Measurements from ENCODE around the gene HSPB3. TPM values are rescaled to one million over a fixed set of nuclear protein-coding genes. Genes with fewer than 3 reads are reported as not detected.
"Not testable (repeated sequence)": the region's sequence is repeated elsewhere in the genome, so short reads cannot be mapped to it uniquely, and the experiment has no call there.

The HSPB3 gene
- total RNA-seq, 2 donors from 2014 or later, result not detected

DNA sequence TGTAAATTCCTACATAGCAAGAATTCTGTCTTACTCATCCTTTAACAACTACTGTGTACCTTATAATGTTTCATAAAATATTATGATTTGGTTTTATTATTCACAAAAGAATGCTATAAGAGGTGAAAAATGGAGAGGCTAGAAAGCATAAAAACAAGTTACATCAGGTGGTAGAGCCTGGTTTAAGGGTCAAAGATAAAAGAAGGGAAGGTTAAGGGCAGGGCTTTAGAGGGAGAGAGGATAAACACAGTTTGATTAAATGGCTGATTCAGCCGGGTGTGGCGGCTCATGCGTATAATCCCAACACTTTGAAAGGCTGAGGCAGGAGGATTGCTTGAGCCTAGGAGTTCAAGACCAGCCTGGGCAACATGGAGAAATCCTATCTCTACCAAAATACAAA lies 40.4 kb upstream of the HSPB3 start:
- H3K9ac ChIP-seq (ENCODE audit: extremely low read depth, low read length, poor library complexity, severe bottlenecking), result no peak overlapping the region
- Mint-ChIP-seq H3K4me1 (peaks cover 36% of the 10 kb centered on the region), H3K4me3 (no peak overlapping the region), H3K36me3 (ENCODE audit: low read depth) (no peaks in the 10 kb centered on the region), H3K9me3 (peaks cover 5% of the 10 kb centered on the region), H3K27ac (no peak overlapping the region), H3K27me3 (ENCODE audit: insufficient read depth) (peaks cover 8% of the 10 kb centered on the region)
- TF ChIP-seq, protein P1, sequence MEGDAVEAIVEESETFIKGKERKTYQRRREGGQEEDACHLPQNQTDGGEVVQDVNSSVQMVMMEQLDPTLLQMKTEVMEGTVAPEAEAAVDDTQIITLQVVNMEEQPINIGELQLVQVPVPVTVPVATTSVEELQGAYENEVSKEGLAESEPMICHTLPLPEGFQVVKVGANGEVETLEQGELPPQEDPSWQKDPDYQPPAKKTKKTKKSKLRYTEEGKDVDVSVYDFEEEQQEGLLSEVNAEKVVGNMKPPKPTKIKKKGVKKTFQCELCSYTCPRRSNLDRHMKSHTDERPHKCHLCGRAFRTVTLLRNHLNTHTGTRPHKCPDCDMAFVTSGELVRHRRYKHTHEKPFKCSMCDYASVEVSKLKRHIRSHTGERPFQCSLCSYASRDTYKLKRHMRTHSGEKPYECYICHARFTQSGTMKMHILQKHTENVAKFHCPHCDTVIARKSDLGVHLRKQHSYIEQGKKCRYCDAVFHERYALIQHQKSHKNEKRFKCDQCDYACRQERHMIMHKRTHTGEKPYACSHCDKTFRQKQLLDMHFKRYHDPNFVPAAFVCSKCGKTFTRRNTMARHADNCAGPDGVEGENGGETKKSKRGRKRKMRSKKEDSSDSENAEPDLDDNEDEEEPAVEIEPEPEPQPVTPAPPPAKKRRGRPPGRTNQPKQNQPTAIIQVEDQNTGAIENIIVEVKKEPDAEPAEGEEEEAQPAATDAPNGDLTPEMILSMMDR (conservative IDR thresholded peaks at IDR 0.05), result no peak
- no peak overlapping the region for H3K27ac ChIP-seq (ENCODE audit: low read depth, low read length)
- WGBS, 2 experiments (ENCODE audit: insufficient coverage in 1 of 2, insufficient read length in 1 of 2), result 92 to 100% methylated on average over 2 to 3 of the region's 3 CpGs
- no peaks in the 10 kb centered on the region for H3K9me3 ChIP-seq (ENCODE audit: control insufficient read depth, low read length)
- no peak overlapping the region for H3K4me3 ChIP-seq (ENCODE audit: low read length)
- H3K4me1 ChIP-seq (ENCODE audit: control insufficient read depth, insufficient read depth, low read length), result no peaks in the 10 kb centered on the region
- H3K27me3 ChIP-seq (ENCODE audit: control insufficient read depth, insufficient read depth, low read length, poor library complexity, severe bottlenecking), result no peaks in the 10 kb centered on the region
- no peak for DNase-seq
- H3K36me3 ChIP-seq (ENCODE audit: control insufficient read depth, insufficient read depth, low read length), result no peaks in the 10 kb centered on the region

DNA sequence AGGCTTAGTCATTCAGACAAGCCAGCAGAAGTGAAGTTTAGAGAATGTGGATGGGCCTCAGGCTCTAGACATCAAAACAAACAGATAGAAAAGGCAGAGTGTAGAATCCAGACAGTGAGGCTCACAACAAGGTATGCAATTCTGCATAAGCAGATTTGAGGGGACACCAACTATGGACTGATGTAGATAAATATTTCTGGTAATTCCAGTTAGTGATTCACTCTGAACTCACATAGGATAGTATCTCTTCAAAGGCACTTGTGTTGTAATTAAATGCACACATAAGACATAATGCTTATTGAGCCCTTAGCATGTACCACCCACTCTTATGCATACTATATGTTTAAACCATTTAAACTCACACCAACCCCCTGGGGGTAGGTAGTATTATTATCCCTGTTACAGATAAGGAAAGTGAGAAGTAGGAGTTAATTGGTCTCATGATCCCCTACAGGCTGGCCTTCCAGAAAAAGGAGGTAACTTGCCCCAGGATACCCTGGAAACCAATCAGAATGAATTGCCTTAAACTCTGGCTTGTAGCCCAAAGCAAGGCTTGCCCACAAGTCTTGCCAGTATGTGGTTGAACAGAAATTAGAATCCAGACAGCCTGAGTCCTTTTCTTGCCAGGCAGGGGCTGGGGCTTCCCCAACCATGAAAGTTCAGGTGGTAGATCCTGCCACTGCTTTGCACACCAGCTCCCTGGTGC lies 39.5 kb upstream of the HSPB3 start:
- H3K36me3 Mint-ChIP-seq (ENCODE audit: low read depth), result no peaks in the 10 kb centered on the region
- Histone ChIP-seq H3K27ac (ENCODE audit: low read depth, low read length) (no peak overlapping the region), H3K36me3 (ENCODE audit: control insufficient read depth, insufficient read depth, low read length) (no peaks in the 10 kb centered on the region), H3K9ac (ENCODE audit: extremely low read depth, low read length, poor library complexity, severe bottlenecking) (no peak overlapping the region), H3K9me3 (ENCODE audit: control insufficient read depth, low read length) (no peaks in the 10 kb centered on the region), H3K4me1 (ENCODE audit: control insufficient read depth, insufficient read depth, low read length) (no peaks in the 10 kb centered on the region), H3K4me3 (ENCODE audit: low read length) (no peak overlapping the region), H3K27me3 (ENCODE audit: control insufficient read depth, insufficient read depth, low read length, poor library complexity, severe bottlenecking) (no peaks in the 10 kb centered on the region)
- TF ChIP-seq, protein P1 (conservative IDR thresholded peaks at IDR 0.05), result no peak
- peaks cover 9% of the 10 kb centered on the region for H3K9me3 Mint-ChIP-seq
- H3K4me3 Mint-ChIP-seq, result no peak overlapping the region
- H3K27me3 Mint-ChIP-seq (ENCODE audit: insufficient read depth), result peaks cover 8% of the 10 kb centered on the region
- peak; percentile 73 for DNase-seq
- no peak overlapping the region for H3K27ac Mint-ChIP-seq
- H3K4me1 Mint-ChIP-seq, result peaks cover 34% of the 10 kb centered on the region

DNA sequence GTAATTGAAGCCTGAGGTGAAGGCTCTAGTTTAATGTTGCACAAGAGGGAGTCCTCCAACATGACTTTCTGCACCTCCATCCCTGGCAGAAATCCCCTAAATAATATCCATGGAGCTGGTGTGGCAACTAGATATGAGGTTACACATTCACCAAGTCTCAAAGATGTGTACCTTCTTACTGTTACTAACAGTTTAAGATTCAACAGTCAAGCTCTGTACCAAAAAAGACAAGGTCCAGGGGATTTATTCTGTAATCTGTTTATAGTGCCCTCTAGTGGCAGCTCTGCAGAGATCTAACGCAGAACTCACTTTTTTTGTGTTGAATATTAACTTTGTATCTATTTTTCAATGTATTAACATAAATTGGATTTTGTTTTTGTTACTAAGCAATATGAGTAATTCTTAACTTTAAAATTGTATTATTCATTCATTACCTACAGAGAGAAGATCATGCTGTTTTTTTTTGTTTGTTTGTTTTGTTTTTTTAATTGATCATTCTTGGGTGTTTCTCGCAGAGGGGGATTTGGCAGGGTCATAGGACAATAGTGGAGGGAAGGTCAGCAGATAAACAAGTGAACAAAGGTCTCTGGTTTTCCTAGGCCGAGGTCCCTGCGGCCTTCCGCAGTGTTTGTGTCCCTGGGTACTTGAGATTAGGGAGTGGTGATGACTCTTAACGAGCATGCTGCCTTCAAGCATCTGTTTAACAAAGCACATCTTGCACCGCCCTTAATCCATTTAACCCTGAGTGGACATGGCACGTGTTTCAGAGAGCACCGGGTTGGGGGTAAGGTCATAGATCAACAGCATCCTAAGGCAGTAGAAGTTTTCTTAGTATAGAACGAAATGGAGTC lies 35.7 kb upstream of the HSPB3 start:
- H3K9me3 ChIP-seq (ENCODE audit: control insufficient read depth, low read length); H3K9ac ChIP-seq (ENCODE audit: extremely low read depth, low read length, poor library complexity, severe bottlenecking); H3K36me3 Mint-ChIP-seq (ENCODE audit: low read depth); H3K27ac Mint-ChIP-seq; H3K27me3 Mint-ChIP-seq (ENCODE audit: insufficient read depth); H3K36me3 ChIP-seq (ENCODE audit: control insufficient read depth, insufficient read depth, low read length); H3K4me3 ChIP-seq (ENCODE audit: low read length); DNase-seq; H3K27ac ChIP-seq (ENCODE audit: low read depth, low read length); H3K27me3 ChIP-seq (ENCODE audit: control insufficient read depth, insufficient read depth, low read length, poor library complexity, severe bottlenecking); H3K4me3 Mint-ChIP-seq; H3K4me1 ChIP-seq (ENCODE audit: control insufficient read depth, insufficient read depth, low read length): not testable (repeated sequence)
- WGBS, 2 experiments (ENCODE audit: insufficient coverage in 1 of 2, insufficient read length in 1 of 2), result 52 to 74% methylated on average over 3 to 9 of the region's 10 CpGs
- TF ChIP-seq, protein P1 (conservative IDR thresholded peaks at IDR 0.05), result peak; percentile 97
- Mint-ChIP-seq H3K4me1 (peaks cover 26% of the 10 kb centered on the region), H3K9me3 (peaks cover 16% of the 10 kb centered on the region)

DNA sequence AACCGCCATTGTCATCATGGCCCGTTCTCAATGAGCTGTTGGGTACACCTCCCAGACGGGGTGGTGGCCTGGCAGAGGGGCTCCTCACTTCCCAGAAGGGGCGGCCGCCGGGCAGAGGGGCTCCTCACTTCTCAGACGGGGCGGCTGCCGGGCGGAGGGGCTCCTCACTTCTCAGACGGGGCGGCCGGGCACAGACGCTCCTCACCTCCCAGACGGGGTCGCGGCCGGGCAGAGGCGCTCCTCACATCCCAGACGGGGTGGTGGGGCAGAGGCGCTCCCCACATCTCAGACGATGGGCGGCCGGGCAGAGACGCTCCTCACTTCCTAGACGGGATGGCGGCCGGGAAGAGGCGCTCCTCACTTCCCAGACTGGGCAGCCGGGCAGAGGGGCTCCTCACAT lies 35.0 kb upstream of the HSPB3 start:
- Mint-ChIP-seq H3K4me1 (peaks cover 26% of the 10 kb centered on the region), H3K9me3 (peaks cover 16% of the 10 kb centered on the region)
- H3K36me3 ChIP-seq (ENCODE audit: control insufficient read depth, insufficient read depth, low read length); H3K4me1 ChIP-seq (ENCODE audit: control insufficient read depth, insufficient read depth, low read length); H3K9me3 ChIP-seq (ENCODE audit: control insufficient read depth, low read length); H3K27ac Mint-ChIP-seq; H3K36me3 Mint-ChIP-seq (ENCODE audit: low read depth); H3K27me3 Mint-ChIP-seq (ENCODE audit: insufficient read depth); H3K27me3 ChIP-seq (ENCODE audit: control insufficient read depth, insufficient read depth, low read length, poor library complexity, severe bottlenecking); DNase-seq; H3K27ac ChIP-seq (ENCODE audit: low read depth, low read length); H3K4me3 ChIP-seq (ENCODE audit: low read length); H3K9ac ChIP-seq (ENCODE audit: extremely low read depth, low read length, poor library complexity, severe bottlenecking); H3K4me3 Mint-ChIP-seq: not testable (repeated sequence)
- WGBS, 2 experiments (ENCODE audit: insufficient coverage in 1 of 2, insufficient read length in 1 of 2), result 93% methylated on average over 18 of the region's 30 CpGs; no CpG with 5 or more reads in 1 of the 2 experiments
